GM06990 (cell line): ENCODE results near the gene ID3.
"Not testable (repeated sequence)": the region's sequence is repeated elsewhere in the genome, so short reads cannot be mapped to it uniquely, and the experiment has no call there.

Source experiments
- DNase-seq: peaks from one replicate; pipeline ENCODE4 v3.0.0-alpha.2; 2011; ENCODE audit not compliant: insufficient read length; ENCODE audit errors: extremely low read depth
- H3K27me3 ChIP-seq: replicated peaks from 2 replicates; pipeline ENCODE4 v1.6.0; 2011; ENCODE audit warnings: low read length; ENCODE audit not compliant: control insufficient read depth, insufficient read depth
- H3K36me3 ChIP-seq: 2 replicates; pipeline ENCODE4 v1.5.1; 2011; ENCODE audit warnings: low read length; ENCODE audit not compliant: control insufficient read depth, insufficient read depth
- H3K4me3 ChIP-seq: replicated peaks from 2 replicates; pipeline ENCODE4 v1.5.1; 2011; ENCODE audit warnings: low read depth, mild to moderate bottlenecking, control low read depth, low read length
- TF ChIP-seq, protein P1 (sequence below): IDR thresholded peaks from 2 replicates; pipeline ENCODE4 v1.5.1; 2011; ENCODE audit warnings: low read length, control low read depth, mild to moderate bottlenecking, inconsistent platforms; ENCODE audit not compliant: insufficient read depth, poor library complexity, severe bottlenecking

Gene ID3

DNA sequence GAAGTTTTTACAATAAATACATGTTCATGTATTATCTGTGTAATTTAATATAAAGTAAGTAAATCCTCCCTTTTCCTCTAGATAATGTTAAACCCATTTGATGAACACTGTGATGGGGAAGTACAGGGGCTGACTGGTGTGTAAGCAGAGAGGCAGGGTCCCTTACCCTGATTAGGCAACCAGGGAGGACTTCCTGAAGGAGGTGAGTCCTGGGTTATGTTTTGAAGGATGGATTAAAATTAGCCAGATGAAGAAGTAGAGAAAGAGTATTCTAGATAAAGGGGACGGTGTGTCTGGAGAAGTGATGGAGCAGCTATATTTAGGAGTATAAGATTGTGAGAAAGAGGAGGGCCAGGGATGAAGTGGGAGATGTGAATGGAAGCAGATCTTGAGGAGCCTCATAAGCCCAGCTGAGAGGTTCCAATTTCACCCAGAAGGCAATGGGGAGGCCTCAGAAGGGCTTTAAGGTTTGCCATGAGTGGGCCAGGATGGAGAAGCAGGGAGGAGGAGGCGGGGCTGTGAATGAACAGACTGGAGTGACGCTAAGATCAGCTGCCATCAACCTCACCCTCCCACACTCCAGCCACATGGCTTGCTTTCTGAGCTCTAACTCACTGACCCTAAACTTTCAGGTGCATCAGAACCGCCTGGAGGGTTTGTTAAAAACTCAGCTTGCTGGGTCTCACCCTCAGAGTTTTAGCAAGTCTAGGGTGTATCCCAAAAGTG lies 30.9 kb upstream of the ID3 start:
- no peak for DNase-seq
- TF ChIP-seq, protein P1, sequence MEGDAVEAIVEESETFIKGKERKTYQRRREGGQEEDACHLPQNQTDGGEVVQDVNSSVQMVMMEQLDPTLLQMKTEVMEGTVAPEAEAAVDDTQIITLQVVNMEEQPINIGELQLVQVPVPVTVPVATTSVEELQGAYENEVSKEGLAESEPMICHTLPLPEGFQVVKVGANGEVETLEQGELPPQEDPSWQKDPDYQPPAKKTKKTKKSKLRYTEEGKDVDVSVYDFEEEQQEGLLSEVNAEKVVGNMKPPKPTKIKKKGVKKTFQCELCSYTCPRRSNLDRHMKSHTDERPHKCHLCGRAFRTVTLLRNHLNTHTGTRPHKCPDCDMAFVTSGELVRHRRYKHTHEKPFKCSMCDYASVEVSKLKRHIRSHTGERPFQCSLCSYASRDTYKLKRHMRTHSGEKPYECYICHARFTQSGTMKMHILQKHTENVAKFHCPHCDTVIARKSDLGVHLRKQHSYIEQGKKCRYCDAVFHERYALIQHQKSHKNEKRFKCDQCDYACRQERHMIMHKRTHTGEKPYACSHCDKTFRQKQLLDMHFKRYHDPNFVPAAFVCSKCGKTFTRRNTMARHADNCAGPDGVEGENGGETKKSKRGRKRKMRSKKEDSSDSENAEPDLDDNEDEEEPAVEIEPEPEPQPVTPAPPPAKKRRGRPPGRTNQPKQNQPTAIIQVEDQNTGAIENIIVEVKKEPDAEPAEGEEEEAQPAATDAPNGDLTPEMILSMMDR, result no peak
- Histone ChIP-seq H3K4me3 (no peak overlapping the region), H3K36me3 (no peaks in the 10 kb centered on the region), H3K27me3 (no peaks in the 10 kb centered on the region)

DNA sequence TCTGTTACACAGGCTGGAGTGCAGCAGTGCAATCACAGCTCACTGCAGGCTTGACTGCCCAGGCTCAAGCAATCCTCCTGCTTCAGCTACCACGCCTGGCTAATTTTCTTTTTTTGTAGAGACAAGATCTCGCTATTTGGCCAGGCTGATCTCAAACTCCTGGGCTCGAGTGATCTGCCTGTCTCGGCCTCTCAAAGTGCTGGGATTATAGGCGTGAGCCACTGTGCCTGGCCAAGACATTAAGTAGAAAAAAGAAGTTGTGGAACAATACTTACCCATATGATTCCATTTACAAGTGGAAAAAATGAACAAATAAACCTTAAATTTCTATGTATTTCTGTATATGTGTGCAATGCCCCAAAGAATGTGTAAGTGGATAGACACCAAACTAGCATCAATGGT lies 30.3 kb upstream of the ID3 start:
- Histone ChIP-seq H3K4me3 (no peak overlapping the region), H3K36me3 (no peaks in the 10 kb centered on the region), H3K27me3 (no peaks in the 10 kb centered on the region)
- TF ChIP-seq, protein P1, result no peak
- DNase-seq, result no peak

DNA sequence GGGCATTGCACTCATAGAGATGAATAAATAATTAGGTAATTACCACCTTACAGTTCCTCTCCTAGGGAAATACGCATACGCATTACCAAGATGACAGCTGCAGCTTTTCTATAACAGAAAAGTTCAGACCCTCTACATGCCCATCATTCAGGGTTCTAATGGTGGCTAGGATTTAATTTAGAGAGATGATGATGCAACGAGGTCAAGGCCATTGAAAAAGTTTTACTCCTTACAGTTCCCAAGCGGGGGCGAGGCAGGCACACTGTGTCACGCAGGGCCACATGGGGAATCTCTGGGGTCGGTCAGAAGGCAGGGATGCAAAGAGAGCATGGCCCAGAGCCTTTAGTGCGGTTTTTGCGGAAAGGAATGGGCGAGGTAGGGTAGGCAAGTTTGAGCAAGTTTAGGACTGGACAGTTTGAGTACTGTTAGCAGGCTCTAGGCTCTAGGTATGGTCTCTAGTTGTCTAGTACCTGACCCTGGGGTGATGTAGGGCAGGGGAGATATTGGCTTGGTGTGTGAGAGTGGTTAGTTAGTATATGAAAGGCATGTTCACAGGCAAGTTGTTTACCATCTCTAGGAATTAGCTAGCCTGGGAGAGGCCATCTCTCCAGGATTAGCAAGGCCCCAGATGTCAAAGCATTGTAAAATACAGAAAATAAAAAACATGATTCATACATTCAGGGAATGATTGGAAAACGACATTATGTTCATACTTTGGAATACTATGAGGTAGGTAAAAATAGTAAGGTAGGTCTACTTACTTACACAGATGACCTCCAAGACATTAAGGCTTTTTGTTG lies 29.6 kb upstream of the ID3 start:
- DNase-seq, result no peak
- H3K4me3 ChIP-seq, result no peak overlapping the region
- H3K36me3 ChIP-seq, result no peaks in the 10 kb centered on the region
- H3K27me3 ChIP-seq, result no peaks in the 10 kb centered on the region
- TF ChIP-seq, protein P1, result no peak

DNA sequence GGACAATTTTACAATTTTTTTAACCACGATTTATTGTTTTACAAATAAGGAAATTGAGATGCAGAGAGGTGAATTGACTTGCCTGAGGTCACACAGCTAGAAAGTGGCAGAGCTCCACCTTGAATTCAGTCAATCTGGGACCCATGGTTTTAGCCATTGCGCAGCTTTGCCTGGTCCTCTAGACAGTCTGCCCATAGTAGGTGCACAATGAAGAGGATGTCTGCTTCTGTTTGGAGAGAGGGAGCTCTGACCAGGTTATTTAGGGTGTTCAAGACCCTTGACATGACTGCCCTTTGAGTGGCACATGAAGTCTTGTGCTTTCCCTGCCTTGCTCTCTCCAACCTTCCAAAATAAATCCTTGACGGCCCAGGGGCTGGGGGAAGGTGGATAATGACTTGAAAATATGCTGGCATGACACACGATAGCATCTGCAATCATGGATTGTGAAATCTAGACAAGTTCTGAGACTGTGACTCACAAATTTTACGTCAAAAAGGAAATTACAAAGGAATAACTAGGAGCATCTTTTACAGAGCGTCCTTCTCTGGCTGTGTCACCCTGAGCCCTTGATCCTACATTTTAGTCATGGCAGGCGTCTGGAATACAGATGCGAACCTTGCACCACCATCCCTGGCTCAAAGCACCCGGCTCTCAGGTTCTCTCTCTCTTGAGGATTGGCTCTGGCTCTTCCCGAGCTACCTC lies 26.2 kb upstream of the ID3 start:
- TF ChIP-seq, protein P1, result no peak

DNA sequence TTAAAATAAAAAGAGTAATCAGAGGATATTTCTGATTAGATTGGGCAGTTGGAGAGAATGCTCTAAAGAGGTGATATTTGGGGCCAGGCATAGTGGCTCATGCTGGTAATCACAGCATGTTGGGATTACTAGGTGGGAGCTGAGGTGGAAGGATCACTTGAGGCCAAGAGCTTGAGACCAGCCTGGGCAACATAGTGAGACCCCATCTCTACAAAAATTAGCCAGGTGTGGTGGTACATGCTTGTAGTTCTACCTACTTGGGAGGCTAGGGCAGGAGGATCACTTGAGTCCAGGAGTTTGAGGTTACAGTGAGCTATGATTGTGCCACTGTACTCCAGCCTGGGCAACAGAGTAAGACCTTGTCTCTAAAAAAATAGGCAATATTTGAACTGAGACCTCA lies 24.4 kb upstream of the ID3 start:
- H3K27me3 ChIP-seq, H3K36me3 ChIP-seq, H3K4me3 ChIP-seq, DNase-seq: not testable (repeated sequence)

More for the DNA sequence above, 26.2 kb upstream of the ID3 start:
- no peaks in the 10 kb centered on the region for H3K27me3 ChIP-seq
- no peaks in the 10 kb centered on the region for H3K36me3 ChIP-seq
- no peak overlapping the region for H3K4me3 ChIP-seq
- DNase-seq, result no peak

DNA sequence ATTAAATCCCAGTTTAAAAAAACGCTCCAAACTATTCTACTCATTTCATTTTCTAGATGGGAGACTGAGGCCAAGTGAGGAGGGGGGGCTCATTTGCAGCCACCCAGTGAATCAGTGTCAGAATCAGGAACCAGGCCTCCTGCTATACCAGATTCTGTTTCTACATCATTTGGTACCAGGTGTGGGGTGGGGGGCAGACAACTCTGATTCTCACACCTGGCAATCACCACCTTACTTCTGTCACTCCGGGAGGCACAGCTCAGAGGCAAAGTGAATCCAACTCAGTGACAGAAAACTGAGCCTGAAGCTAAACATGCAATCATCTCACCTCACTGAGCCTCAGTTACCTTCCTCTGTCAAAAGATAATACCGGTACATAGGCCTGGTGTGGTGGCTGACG lies 23.5 kb upstream of the ID3 start:
- DNase-seq, result no peak
- Histone ChIP-seq H3K4me3 (no peak overlapping the region), H3K27me3 (no peaks in the 10 kb centered on the region), H3K36me3 (no peaks in the 10 kb centered on the region)
- TF ChIP-seq, protein P1, result no peak
